Osteocyte (in vitro differentiated cells): Measurements from ENCODE around the gene HIGD1A. TPM values are rescaled to one million over a fixed set of nuclear protein-coding genes. Genes with fewer than 3 reads are reported as not detected.

Experiments used
- DNase-seq: peaks from one replicate; pipeline ENCODE4 v3.0.0; 2021; ENCODE audit warnings: mixed read lengths; ENCODE audit not compliant: unreplicated experiment; ENCODE audit errors: extremely low spot score
- H3K27ac Mint-ChIP-seq: one replicate; pipeline ENCODE4 v1.8.0; 2021; ENCODE audit warnings: mild to moderate bottlenecking, mixed read lengths; ENCODE audit not compliant: unreplicated experiment
- H3K27me3 Mint-ChIP-seq: one replicate; pipeline ENCODE4 v1.8.0; 2021; ENCODE audit warnings: mixed read lengths; ENCODE audit not compliant: unreplicated experiment
- H3K36me3 Mint-ChIP-seq: one replicate; pipeline ENCODE4 v1.8.0; 2021; ENCODE audit warnings: mixed read lengths; ENCODE audit not compliant: unreplicated experiment
- H3K4me1 Mint-ChIP-seq: one replicate; pipeline ENCODE4 v1.8.0; 2021; ENCODE audit warnings: mixed read lengths; ENCODE audit not compliant: unreplicated experiment
- H3K4me3 Mint-ChIP-seq: one replicate; pipeline ENCODE4 v1.8.0; 2021; ENCODE audit warnings: mild to moderate bottlenecking, moderate library complexity, mixed read lengths; ENCODE audit not compliant: unreplicated experiment
- H3K9me3 Mint-ChIP-seq: one replicate; pipeline ENCODE4 v1.8.0; 2021; ENCODE audit warnings: mixed read lengths; ENCODE audit not compliant: unreplicated experiment
- total RNA-seq: library from RNA; stranded (reverse); gene quantifications from 2 replicates; pipeline ENCODE4 v1.2.1, GENCODE V29; 2021
- TF ChIP-seq, protein P1 (sequence below): fragments of 200-600 bp; sonication (generic); IDR thresholded peaks from 2 replicates; pipeline ENCODE4 v1.5.0; 2021; ENCODE audit warnings: antibody characterized with exemption, mild to moderate bottlenecking, moderate library complexity

Gene HIGD1A
- total RNA-seq, 1 donor from 2014 or later: 63.8 TPM

DNA sequence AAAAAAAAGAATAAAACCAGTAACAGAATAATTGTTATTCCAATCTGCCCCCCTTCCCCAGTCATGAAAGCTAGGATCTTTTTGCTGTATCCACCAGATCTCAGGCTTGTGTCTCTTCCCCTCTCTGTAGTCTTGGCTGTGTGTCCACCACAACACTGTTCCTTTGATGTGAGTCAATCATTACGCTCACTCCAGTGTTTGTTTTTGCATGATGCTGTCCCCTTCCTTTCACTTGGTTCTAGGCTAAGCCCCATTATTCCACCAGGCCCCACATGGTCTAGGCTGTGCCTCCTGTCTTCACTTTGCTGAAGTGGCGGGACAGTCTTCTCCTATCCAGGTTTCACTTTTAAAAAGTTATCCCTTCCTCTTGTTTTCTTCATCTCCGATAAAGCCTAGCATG is 18.5 kb upstream of the HIGD1A start:
- Mint-ChIP-seq H3K27me3 (peaks cover 48% of the 10 kb centered on the region), H3K27ac (no peak overlapping the region), H3K4me1 (peaks cover 4% of the 10 kb centered on the region), H3K9me3 (no peaks in the 10 kb centered on the region), H3K36me3 (no peaks in the 10 kb centered on the region), H3K4me3 (no peak overlapping the region)
- no peak for DNase-seq
- TF ChIP-seq, protein P1, sequence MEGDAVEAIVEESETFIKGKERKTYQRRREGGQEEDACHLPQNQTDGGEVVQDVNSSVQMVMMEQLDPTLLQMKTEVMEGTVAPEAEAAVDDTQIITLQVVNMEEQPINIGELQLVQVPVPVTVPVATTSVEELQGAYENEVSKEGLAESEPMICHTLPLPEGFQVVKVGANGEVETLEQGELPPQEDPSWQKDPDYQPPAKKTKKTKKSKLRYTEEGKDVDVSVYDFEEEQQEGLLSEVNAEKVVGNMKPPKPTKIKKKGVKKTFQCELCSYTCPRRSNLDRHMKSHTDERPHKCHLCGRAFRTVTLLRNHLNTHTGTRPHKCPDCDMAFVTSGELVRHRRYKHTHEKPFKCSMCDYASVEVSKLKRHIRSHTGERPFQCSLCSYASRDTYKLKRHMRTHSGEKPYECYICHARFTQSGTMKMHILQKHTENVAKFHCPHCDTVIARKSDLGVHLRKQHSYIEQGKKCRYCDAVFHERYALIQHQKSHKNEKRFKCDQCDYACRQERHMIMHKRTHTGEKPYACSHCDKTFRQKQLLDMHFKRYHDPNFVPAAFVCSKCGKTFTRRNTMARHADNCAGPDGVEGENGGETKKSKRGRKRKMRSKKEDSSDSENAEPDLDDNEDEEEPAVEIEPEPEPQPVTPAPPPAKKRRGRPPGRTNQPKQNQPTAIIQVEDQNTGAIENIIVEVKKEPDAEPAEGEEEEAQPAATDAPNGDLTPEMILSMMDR: no peak

DNA sequence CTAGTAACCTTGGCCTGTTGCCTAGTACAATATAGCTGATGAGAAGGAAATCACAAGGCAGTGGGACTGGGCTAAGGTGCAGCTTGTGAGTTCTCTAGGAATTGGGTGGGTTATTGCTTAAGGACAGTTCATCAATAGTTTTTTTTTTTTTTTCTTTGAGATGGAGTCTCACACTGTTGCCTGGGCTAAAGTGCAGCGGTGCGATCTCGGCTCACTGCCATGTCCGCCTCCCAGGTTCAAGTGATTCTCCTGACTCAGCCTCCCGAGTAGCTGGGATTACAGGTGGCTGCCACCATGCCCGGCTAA is 16.4 kb upstream of the HIGD1A start:
- TF ChIP-seq, protein P1: no peak
- Mint-ChIP-seq H3K4me3 (no peak overlapping the region), H3K4me1 (peaks cover 2% of the 10 kb centered on the region), H3K27ac (no peak overlapping the region), H3K36me3 (no peaks in the 10 kb centered on the region), H3K27me3 (peaks cover 32% of the 10 kb centered on the region), H3K9me3 (no peaks in the 10 kb centered on the region)
- DNase-seq: no peak

DNA sequence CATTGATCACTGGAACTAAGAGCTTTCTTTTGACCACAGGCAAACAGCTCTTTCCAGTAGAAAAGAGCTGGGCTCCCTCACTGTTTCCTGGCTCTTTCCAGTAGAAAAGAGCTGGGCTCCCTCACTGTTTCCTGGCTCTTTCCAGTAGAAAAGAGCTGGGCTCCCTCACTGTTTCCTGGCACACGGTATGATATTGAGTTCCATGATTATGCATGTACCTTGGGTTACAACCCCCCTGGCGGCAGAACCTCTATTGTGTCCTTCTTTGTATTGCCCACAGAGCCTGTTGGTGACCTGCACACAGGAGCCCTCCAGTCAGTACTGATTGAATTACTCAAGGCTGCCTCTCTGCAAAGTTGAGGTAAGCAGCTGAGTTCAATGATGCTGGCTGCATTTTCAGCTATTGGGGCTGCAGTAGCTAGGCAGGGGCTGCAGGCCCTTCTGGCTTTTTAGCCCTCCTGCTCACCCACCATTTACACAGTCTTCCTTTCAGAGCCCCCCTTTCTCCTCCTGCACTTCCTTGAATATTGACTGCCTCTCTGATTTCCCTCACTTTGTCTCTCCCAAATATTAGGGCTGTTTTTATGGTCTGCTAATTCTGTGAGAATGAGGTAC is 15.2 kb upstream of the HIGD1A start:
- TF ChIP-seq, protein P1: no peak
- no peaks in the 10 kb centered on the region for H3K36me3 Mint-ChIP-seq
- peaks cover 2% of the 10 kb centered on the region for H3K4me1 Mint-ChIP-seq
- DNase-seq: no peak
- H3K9me3 Mint-ChIP-seq: no peaks in the 10 kb centered on the region
- peaks cover 32% of the 10 kb centered on the region for H3K27me3 Mint-ChIP-seq
- no peak overlapping the region for H3K27ac Mint-ChIP-seq
- H3K4me3 Mint-ChIP-seq: no peak overlapping the region

DNA sequence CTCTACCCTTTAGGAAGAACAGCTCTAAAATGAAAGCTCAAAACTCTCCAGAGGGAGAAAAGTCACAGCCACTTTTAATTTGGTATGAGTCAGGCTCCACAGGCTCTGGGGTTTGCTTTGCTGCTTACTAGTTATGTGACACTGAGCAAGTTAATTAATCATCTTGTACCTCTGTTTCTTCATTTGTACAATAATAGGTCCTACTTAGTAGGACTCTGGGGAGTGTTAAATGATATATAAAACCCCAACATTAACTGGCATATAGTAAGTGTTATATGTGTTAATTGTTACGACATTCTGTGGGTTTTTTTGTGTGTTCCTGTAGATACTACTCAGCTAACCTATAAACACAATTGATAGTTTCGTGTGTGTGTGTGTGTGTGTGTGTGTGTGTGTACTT is 11.5 kb upstream of the HIGD1A start:
- Mint-ChIP-seq H3K27ac (no peak overlapping the region), H3K4me1 (no peaks in the 10 kb centered on the region), H3K9me3 (no peaks in the 10 kb centered on the region), H3K36me3 (no peaks in the 10 kb centered on the region), H3K27me3 (peaks cover 38% of the 10 kb centered on the region), H3K4me3 (no peak overlapping the region)
- TF ChIP-seq, protein P1: no peak
- no peak for DNase-seq

DNA sequence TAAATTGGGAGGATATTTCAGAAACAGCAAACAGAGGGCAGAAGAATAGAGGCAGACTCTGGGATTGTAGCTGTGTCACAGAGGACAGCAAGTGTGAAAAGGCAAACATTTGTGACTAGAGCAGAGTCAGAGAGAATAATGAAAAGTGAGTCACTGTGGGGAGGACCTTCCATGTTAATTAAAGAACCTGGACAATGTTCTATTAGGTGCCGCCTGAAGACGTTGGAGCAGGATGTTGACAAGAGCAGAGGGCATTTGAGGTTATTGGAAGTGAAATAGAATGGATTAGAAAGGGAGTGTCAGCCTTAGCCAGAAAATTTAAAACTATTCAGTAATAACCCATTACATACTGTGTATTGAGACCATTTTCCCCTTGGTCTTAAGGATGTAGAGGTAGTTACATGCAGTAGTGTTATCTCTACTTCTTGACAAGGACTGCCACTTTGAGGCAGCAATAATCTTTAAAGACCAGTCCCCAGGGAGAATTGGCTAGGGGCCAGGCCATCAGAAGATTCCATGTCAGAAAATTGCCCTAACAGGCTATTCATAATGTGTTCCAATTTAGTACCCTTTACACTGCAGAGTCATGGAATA is 10.7 kb upstream of the HIGD1A start:
- Mint-ChIP-seq H3K27ac (no peak overlapping the region), H3K27me3 (peaks cover 44% of the 10 kb centered on the region), H3K4me1 (no peaks in the 10 kb centered on the region), H3K36me3 (no peaks in the 10 kb centered on the region), H3K4me3 (no peak overlapping the region), H3K9me3 (no peaks in the 10 kb centered on the region)
- DNase-seq: no peak
- TF ChIP-seq, protein P1: no peak
